Spleen (tissue), 7 donors: ENCODE results near the gene DRC3.

ENCODE experiments used
- POLR2A ChIP-seq, 3 donors: fragments of 450-650 bp; IDR thresholded peaks; one replicate each; pipeline ENCODE4 v1.5.1; 2017; ENCODE audit warnings: antibody characterized with exemption in 3 of 3, mild to moderate bottlenecking in 1 of 3
- TF ChIP-seq, protein P1 (sequence below), 11 experiments: fragments of 200-600 bp in 7 of 11; fragments of 450-650 bp in 4 of 11; sonication (generic) in 4 of 11; IDR thresholded peaks in 8 of 11; conservative IDR thresholded peaks in 3 of 11; 1 replicate in 7 of 11; 2 replicates in 4 of 11; pipeline versions ENCODE4 v1.4.0 to v1.8.0; 2016 to 2021; ENCODE audit warnings: antibody characterized with exemption in 11 of 11, inconsistent platforms in 4 of 11, mild to moderate bottlenecking in 1 of 11
- donor health status: DM: no; HTN: no; CAD: no; lungs with moderate emphysema.
- donor health status: DM: no; HTN: no; CAD: no.
- donor health status: DM: no; HTN: no; CAD: no.

DNA sequence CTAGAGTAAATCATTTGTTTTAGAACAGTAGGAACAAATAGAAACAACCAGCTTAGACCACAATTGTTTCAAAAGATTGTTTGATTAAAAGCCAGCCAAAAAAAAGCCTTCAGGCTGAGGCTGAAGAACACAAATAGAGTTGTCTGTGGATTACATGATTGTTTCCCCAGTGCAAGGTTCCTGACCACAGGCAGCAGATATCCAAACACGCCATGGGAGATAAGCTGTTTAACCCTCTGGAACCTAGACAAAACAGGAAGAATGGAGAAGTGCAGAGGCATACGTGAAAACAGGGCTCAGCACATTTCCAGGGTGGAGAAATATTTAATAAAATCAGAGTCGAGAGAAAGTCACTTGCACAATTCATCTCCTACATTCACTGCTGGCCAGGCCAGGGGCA, 45.3 kb downstream of the DRC3 start:
- no peak for TF ChIP-seq POLR2A (IDR thresholded peaks at IDR 0.05)
- TF ChIP-seq, protein P1, sequence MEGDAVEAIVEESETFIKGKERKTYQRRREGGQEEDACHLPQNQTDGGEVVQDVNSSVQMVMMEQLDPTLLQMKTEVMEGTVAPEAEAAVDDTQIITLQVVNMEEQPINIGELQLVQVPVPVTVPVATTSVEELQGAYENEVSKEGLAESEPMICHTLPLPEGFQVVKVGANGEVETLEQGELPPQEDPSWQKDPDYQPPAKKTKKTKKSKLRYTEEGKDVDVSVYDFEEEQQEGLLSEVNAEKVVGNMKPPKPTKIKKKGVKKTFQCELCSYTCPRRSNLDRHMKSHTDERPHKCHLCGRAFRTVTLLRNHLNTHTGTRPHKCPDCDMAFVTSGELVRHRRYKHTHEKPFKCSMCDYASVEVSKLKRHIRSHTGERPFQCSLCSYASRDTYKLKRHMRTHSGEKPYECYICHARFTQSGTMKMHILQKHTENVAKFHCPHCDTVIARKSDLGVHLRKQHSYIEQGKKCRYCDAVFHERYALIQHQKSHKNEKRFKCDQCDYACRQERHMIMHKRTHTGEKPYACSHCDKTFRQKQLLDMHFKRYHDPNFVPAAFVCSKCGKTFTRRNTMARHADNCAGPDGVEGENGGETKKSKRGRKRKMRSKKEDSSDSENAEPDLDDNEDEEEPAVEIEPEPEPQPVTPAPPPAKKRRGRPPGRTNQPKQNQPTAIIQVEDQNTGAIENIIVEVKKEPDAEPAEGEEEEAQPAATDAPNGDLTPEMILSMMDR (IDR thresholded peaks at IDR 0.05 in 8 of 11, conservative IDR thresholded peaks at IDR 0.05 in 3 of 11): no peak
